HG03135 (cell line): Measurements from ENCODE around the gene IL34.

ENCODE experiments used
- ATAC-seq: cut with Tn5 transposase; IDR thresholded peaks from one replicate; pipeline ENCODE4 v1.9.1; 2021; ENCODE audit warnings: mild to moderate bottlenecking, moderate library complexity; ENCODE audit not compliant: unreplicated experiment

The IL34 gene

GRCh38 chr16:70700101-70701020, 54.0 kb downstream of the IL34 start:
- no peak for ATAC-seq

- no peak for ATAC-seq
These were observed 54.7 kb downstream of the IL34 start for GRCh38 chr16:70701036-70701435.

- ATAC-seq: no peak
These were observed 55.2 kb downstream of the IL34 start for GRCh38 chr16:70701596-70701995.

GRCh38 chr16:70701998-70702397, 55.6 kb downstream of the IL34 start:
- ATAC-seq: no peak

- no peak for ATAC-seq
These were observed 56.3 kb downstream of the IL34 start for GRCh38 chr16:70702624-70703023.

- no peak for ATAC-seq
These were observed 56.9 kb downstream of the IL34 start for GRCh38 chr16:70703041-70703834.

GRCh38 chr16:70703835-70704381, 57.5 kb downstream of the IL34 start:
- no peak for ATAC-seq

DNA sequence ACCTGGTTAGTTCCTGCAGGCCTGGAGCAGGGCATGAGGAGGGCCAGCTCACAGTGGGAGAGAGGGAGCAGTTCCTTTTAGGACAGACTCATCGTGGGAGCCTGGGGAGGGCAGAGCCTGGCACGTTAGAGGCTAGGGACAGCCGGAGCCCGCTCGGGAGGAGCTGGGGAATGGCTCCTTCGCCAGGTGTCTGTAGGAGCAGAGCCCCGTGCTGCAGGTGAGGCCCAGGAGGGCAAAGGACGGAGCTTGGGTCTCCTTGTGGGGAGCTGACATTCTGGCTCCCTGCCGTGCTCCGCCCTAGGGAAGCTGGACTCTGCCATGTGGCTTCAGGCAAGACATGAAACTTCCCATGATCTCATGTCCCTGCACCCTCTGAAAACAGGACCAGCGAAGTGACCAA, 58.2 kb downstream of the IL34 start:
- no peak for ATAC-seq

- ATAC-seq: no peak
These were observed 58.7 kb downstream of the IL34 start for GRCh38 chr16:70705056-70705455.

- ATAC-seq: no peak
These were observed 60.6 kb downstream of the IL34 start for GRCh38 chr16:70706948-70707465.

DNA sequence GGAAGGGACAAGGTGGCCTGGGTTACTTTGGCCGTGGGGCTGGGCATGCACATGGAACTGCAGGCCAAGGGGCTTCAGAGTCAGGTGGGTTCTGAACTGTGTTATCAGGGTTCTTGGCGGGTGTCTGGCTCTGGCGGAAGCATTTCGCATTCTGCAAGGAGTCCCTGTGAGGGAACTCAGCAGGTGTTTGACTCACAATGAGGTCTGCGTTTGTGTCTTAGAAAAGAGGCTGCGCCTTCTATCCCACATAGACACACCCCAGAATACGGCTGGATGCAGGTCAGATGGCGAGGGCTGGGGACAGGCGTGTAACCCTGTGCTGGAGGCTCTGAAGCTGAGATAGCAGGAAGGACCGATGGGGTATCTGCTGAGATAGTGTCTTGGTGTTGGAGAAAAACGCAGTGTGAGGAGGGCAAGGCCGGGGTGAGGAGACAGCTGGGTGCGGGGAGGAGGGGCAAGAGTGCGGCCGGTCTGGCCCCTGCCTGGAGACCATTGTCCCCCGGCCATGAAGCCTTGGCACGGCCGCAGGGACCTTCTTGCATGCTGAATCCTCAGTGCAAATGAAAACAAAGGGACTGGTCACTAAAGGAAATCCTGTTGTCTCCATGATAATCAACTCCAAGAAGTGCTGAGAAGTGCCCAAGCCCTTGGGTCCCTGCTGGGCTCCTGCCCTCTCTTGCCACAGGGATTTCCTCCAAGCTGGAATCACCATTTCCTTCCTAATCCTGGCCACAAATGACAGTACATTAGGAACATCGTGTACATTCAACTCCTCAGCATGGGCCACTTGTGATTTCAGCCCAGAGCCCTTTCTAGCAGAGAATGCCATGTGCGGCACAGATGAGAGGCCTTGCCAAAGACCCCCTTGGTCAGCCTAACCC, 62.2 kb downstream of the IL34 start:
- no peak for ATAC-seq

DNA sequence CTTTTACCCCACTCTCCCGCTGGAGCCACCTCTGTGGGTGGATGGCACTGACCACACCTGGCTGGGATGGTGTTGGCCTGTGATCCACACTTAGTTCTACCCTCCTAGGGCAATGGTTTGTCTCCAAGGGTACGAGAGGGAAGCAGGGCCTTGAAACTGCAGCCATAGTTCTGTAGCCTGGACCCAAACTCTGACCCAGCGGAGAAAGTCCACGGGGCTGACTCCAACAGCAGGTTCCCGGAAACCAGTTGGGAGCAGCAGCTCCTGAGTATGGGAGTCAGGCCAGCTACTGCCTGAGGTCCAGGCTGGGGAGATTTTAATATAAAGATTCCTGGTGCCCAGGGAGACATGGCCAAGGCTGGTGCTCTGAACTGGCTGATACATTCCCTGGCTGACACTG, 63.1 kb downstream of the IL34 start:
- ATAC-seq: no peak

DNA sequence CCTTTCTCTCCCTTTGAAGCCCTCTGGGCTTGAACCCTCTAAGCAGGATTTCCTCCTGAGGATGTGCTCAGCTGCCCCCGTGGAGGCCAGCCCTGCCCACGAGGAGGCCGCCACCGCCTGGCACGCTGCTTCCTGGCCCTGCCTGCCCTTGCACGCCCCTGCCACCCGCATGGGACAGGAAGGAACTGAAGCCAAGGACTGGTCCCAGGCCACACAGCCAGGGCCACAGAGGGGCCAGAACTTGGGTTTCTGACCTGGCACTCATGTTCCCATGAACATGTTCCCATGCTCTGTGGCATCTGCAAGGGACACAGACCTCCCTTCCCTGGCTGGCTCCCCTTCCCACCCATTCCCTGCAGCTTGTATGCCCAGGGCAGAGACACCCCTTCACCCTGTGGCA, 63.6 kb downstream of the IL34 start:
- no peak for ATAC-seq
